DOHH2 (cell line): ENCODE data around the gene CDX1.

Source experiments
- H3F3A ChIP-seq: fragments of 200-600 bp; sonication (generic), shearing (Covaris generic); 2 replicates; pipeline ENCODE4 v1.6.0; 2016; ENCODE audit warnings: antibody characterized with exemption, mild to moderate bottlenecking; ENCODE audit not compliant: control insufficient read depth, insufficient read depth
- H3K27ac ChIP-seq: fragments of 200-600 bp; sonication (generic); 2 replicates; pipeline ENCODE4 v1.5.1; 2014; ENCODE audit warnings: low read depth, mild to moderate bottlenecking, low read length, moderate library complexity
- H3K27me3 ChIP-seq: fragments of 200-600 bp; sonication (generic); 2 replicates; pipeline ENCODE4 v1.6.1; 2014; ENCODE audit warnings: mild to moderate bottlenecking, low read length, mixed read lengths; ENCODE audit not compliant: control insufficient read depth
- H3K36me3 ChIP-seq: fragments of 200-600 bp; sonication (generic); 2 replicates; pipeline ENCODE4 v1.6.1; 2014; ENCODE audit warnings: mild to moderate bottlenecking, low read length, moderate library complexity, mixed read lengths; ENCODE audit not compliant: control insufficient read depth
- H3K4me1 ChIP-seq: fragments of 200-600 bp; sonication (generic); 2 replicates; pipeline ENCODE4 v1.6.1; 2014; ENCODE audit warnings: mild to moderate bottlenecking, low read length, mixed read lengths; ENCODE audit not compliant: control insufficient read depth
- H3K4me2 ChIP-seq: fragments of 200-600 bp; sonication (generic); 2 replicates; pipeline ENCODE4 v1.6.0; 2014; ENCODE audit warnings: mild to moderate bottlenecking, low read length, moderate library complexity
- H3K4me3 ChIP-seq: fragments of 200-600 bp; sonication (generic); 2 replicates; pipeline ENCODE4 v1.5.1; 2014; ENCODE audit warnings: mild to moderate bottlenecking, low read length, mixed read lengths
- H3K79me2 ChIP-seq: fragments of 200-600 bp; sonication (generic); 2 replicates; pipeline ENCODE4 v1.6.1; 2014; ENCODE audit warnings: mild to moderate bottlenecking, low read length, mixed read lengths; ENCODE audit not compliant: control insufficient read depth
- H3K9me2 ChIP-seq: fragments of 200-600 bp; sonication (generic); replicated peaks from 2 replicates; pipeline ENCODE4 v1.6.1; 2014; ENCODE audit warnings: mild to moderate bottlenecking, low read length, mixed read lengths; ENCODE audit not compliant: control insufficient read depth
- H3K9me3 ChIP-seq: fragments of 200-600 bp; sonication (generic); 2 replicates; pipeline ENCODE4 v1.6.1; 2014; ENCODE audit warnings: antibody characterized with exemption, low read length, mixed read lengths; ENCODE audit not compliant: control insufficient read depth, insufficient read depth
- H4K20me1 ChIP-seq: fragments of 200-600 bp; sonication (generic); 2 replicates; pipeline ENCODE4 v1.6.0; 2014; ENCODE audit warnings: low read depth, mild to moderate bottlenecking, antibody characterized with exemption, low read length, moderate library complexity; ENCODE audit not compliant: control insufficient read depth, insufficient read depth
- EZH2phosphoT487 ChIP-seq: fragments of 200-600 bp; sonication (generic); IDR thresholded peaks from 2 replicates; pipeline ENCODE4 v1.6.1; 2017; ENCODE audit warnings: borderline replicate concordance, mild to moderate bottlenecking, antibody characterized with exemption, low read length, moderate library complexity, mixed read lengths
- TF ChIP-seq, protein P1 (sequence below): fragments of 200-600 bp; sonication (generic); IDR thresholded peaks from one replicate; pipeline ENCODE4 v1.5.1; 2014; ENCODE audit warnings: antibody characterized with exemption, mild to moderate bottlenecking, low read depth, low read length; ENCODE audit not compliant: poor library complexity, severe bottlenecking

CDX1 gene

DNA sequence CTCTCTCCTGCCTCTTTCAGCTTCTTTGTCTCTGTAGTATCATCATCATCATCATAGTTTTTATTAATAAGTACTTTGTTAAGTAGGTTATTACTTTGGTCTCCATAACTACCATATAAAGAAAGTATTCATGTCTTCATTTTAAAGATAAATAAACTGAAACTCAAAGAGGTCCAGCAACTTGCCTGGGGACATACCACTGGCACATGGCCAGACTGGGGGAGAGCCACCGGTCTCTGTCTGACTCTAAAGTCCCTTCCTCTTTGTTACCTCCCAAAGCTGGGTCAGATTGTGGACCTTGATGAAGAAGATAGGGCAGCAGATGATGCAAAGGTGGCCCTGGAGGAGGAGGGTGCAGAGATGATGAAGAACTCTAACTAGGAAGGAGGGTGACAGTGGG is 8.5 kb downstream of the CDX1 start:
- H3K79me2 ChIP-seq = no peaks in the 10 kb centered on the region
- H3K36me3 ChIP-seq = no peaks in the 10 kb centered on the region
- no peaks in the 10 kb centered on the region for H3F3A ChIP-seq
- H3K27ac ChIP-seq = no peak overlapping the region
- TF ChIP-seq EZH2phosphoT487 = no peak
- TF ChIP-seq, protein P1, sequence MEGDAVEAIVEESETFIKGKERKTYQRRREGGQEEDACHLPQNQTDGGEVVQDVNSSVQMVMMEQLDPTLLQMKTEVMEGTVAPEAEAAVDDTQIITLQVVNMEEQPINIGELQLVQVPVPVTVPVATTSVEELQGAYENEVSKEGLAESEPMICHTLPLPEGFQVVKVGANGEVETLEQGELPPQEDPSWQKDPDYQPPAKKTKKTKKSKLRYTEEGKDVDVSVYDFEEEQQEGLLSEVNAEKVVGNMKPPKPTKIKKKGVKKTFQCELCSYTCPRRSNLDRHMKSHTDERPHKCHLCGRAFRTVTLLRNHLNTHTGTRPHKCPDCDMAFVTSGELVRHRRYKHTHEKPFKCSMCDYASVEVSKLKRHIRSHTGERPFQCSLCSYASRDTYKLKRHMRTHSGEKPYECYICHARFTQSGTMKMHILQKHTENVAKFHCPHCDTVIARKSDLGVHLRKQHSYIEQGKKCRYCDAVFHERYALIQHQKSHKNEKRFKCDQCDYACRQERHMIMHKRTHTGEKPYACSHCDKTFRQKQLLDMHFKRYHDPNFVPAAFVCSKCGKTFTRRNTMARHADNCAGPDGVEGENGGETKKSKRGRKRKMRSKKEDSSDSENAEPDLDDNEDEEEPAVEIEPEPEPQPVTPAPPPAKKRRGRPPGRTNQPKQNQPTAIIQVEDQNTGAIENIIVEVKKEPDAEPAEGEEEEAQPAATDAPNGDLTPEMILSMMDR = no peak
- no peaks in the 10 kb centered on the region for H3K9me2 ChIP-seq
- H3K4me1 ChIP-seq = no peaks in the 10 kb centered on the region
- H3K9me3 ChIP-seq = no peaks in the 10 kb centered on the region
- H3K27me3 ChIP-seq = no peaks in the 10 kb centered on the region
- H3K4me3 ChIP-seq = no peak overlapping the region
- no peaks in the 10 kb centered on the region; the same call in 1 of the 2 replicates for H4K20me1 ChIP-seq
- H3K4me2 ChIP-seq = no peak overlapping the region

DNA sequence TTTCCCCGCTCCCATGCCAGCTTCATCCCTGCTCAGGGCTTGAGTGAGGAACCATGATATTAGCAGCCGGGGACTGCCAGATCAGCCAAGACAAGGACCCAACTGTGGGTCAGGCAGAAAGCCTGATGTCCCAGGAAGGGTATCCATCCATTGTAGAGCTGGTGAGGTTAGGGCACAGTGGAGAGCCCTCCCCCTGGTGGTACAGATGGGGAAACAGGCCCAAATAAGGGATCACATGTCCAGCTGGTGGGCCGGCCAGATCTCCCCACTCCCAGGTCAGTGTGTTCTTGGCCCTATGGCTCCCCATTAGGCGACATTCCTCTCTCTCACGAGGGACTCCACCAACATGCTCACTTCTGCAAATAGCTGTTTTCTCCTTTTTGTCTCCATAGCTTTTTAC is 9.0 kb downstream of the CDX1 start:
- H3K36me3 ChIP-seq = no peaks in the 10 kb centered on the region
- H3K79me2 ChIP-seq = no peaks in the 10 kb centered on the region
- H4K20me1 ChIP-seq = no peaks in the 10 kb centered on the region; the same call in 1 of the 2 replicates
- no peak overlapping the region for H3K4me3 ChIP-seq
- no peak overlapping the region for H3K27ac ChIP-seq
- no peaks in the 10 kb centered on the region for H3K4me1 ChIP-seq
- H3F3A ChIP-seq = no peaks in the 10 kb centered on the region
- no peak overlapping the region for H3K4me2 ChIP-seq
- H3K27me3 ChIP-seq = no peaks in the 10 kb centered on the region
- no peaks in the 10 kb centered on the region for H3K9me2 ChIP-seq
- no peaks in the 10 kb centered on the region for H3K9me3 ChIP-seq
- TF ChIP-seq EZH2phosphoT487 = no peak
- TF ChIP-seq, protein P1 = peak; percentile 59

DNA sequence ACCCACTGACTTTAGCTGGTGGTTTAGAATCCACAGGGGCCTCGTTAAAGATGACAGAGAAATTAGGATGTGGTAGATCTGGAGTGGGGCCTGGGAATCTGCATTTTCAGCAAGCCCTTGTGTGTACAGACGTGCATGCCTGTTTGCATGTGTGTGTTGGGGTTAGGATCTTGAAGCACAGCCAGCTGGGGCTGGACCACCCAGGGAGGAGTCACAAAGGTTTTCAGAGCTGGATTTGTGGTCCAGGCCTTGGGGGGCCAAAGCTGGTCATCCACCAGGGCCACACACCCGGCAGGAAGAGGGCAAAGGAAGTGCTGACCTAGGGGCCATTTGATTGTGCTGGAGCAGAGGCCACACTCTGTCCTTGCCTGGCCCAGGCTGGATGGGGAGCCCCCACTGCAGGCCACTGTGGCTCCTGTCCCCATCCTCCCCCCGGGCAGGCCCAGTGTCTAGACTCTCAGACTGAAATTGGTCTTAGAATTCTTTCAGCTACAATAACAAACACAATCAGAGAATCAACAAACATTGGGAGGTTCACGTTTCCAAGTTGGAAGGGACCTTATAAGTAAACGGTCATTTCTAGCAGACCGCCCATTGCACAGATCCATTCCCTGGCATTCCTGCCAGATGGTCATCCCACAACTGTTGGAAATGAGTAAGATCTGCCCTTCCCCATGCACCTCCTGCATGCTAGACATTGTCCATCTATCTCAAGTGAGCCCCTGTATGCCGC is 10.3 kb downstream of the CDX1 start:
- TF ChIP-seq EZH2phosphoT487 = no peak
- TF ChIP-seq, protein P1 = no peak
- Histone ChIP-seq H3K27ac (no peak overlapping the region), H3K9me3 (no peaks in the 10 kb centered on the region), H3F3A (no peaks in the 10 kb centered on the region), H3K9me2 (no peaks in the 10 kb centered on the region), H3K4me1 (no peaks in the 10 kb centered on the region), H3K27me3 (no peaks in the 10 kb centered on the region), H3K4me2 (no peak overlapping the region), H3K36me3 (no peaks in the 10 kb centered on the region), H4K20me1 (no peaks in the 10 kb centered on the region; the same call in 1 of the 2 replicates), H3K4me3 (no peak overlapping the region), H3K79me2 (no peaks in the 10 kb centered on the region)
